H1 (cell line): ENCODE results near the gene SLC39A6. TPM values are rescaled to one million over a fixed set of nuclear protein-coding genes. Genes with fewer than 3 reads are reported as not detected.

Experiments used
- ATF2 ChIP-seq: IDR thresholded peaks from 2 replicates; pipeline ENCODE4 v1.6.1; 2012; ENCODE audit warnings: low read length, inconsistent platforms
- BACH1 ChIP-seq: IDR thresholded peaks from 2 replicates; pipeline ENCODE4 v1.6.1; 2012; ENCODE audit warnings: low read length, improper control_type of control experiment
- CBX5 ChIP-seq: fragments of 300-800, 300-1000 bp; sonication (generic); IDR thresholded peaks from 2 replicates; pipeline ENCODE4 v1.7.1; 2016; ENCODE audit warnings: antibody characterized with exemption, low read length, low read depth
- CREB1 ChIP-seq: IDR thresholded peaks from 2 replicates; pipeline ENCODE4 v1.6.1; 2012; ENCODE audit warnings: inconsistent platforms
- E2F6 ChIP-seq: IDR thresholded peaks from 2 replicates; pipeline ENCODE4 v1.6.1; 2012; ENCODE audit warnings: inconsistent platforms
- EGR1 ChIP-seq: IDR thresholded peaks from 2 replicates; pipeline ENCODE4 v1.6.1; 2011; ENCODE audit warnings: low read depth, low read length, borderline replicate concordance
- JUN ChIP-seq: IDR thresholded peaks from 2 replicates; pipeline ENCODE4 v1.6.1; 2011; ENCODE audit warnings: low read depth, mild to moderate bottlenecking, improper control_type of control experiment, low read length
- NANOG ChIP-seq: IDR thresholded peaks from 2 replicates; pipeline ENCODE4 v1.6.1; 2011; ENCODE audit warnings: low read length, low read depth, mild to moderate bottlenecking, inconsistent platforms; ENCODE audit not compliant: insufficient read depth, poor library complexity, severe bottlenecking
- NRF1 ChIP-seq: IDR thresholded peaks from 2 replicates; pipeline ENCODE4 v1.6.1; 2011; ENCODE audit warnings: mild to moderate bottlenecking, low read depth, low read length, improper control_type of control experiment
- POLR2AphosphoS5 ChIP-seq: IDR thresholded peaks from 2 replicates; pipeline ENCODE4 v1.6.1; 2011; ENCODE audit warnings: low read depth, low read length
- RAD21 ChIP-seq, 2 experiments: IDR thresholded peaks in 1 of 2; conservative IDR thresholded peaks in 1 of 2; 2 replicates each; pipeline ENCODE4 v1.6.1; 2011; ENCODE audit warnings: low read depth in 2 of 2, low read length in 2 of 2, improper control_type of control experiment in 1 of 2, inconsistent platforms in 1 of 2, mild to moderate bottlenecking in 1 of 2, moderate library complexity in 1 of 2
- SUZ12 ChIP-seq: fragments of 200-600 bp; sonication (generic); IDR thresholded peaks from 2 replicates; pipeline ENCODE4 v1.6.1; 2012; ENCODE audit warnings: mild to moderate bottlenecking, inconsistent platforms, low read length, moderate library complexity, mixed read lengths
- TAF7 ChIP-seq: optimal IDR thresholded peaks from 2 replicates; pipeline ENCODE3; 2011; ENCODE audit warnings: low read depth, mild to moderate bottlenecking, inconsistent platforms, low read length, moderate library complexity, borderline replicate concordance
- TBP ChIP-seq: IDR thresholded peaks from 2 replicates; pipeline ENCODE4 v1.6.1; 2011; ENCODE audit warnings: low read depth, low read length, improper control_type of control experiment
- TEAD4 ChIP-seq: IDR thresholded peaks from 2 replicates; pipeline ENCODE4 v1.6.1; 2012; ENCODE audit warnings: low read depth, low read length, inconsistent platforms, mixed read lengths
- ZNF274 ChIP-seq: IDR thresholded peaks from 2 replicates; pipeline ENCODE4 v1.7.0; 2012; ENCODE audit warnings: low read length, borderline replicate concordance; ENCODE audit errors: extremely low read depth
- polyA plus RNA-seq, 7 experiments: library from polyadenylated mRNA; depleted of rRNA in 3 of 7; stranded (reverse) in 5 of 7; unstranded in 2 of 7; fragments of >200 nt in 5 of 7; fragments of 200-250 nt in 2 of 7; gene quantifications; 1 replicate in 5 of 7; 2 replicates in 1 of 7; 4 replicates in 1 of 7; pipeline versions ENCODE4 v1.2.1 to v1.2.3, GENCODE V29; 2011 to 2013; ENCODE audit warnings: missing spikeins in 2 of 7, mixed read lengths in 2 of 7
- total RNA-seq: library from RNA; stranded (reverse); fragmentation: NEBNext Ultra II Directional; extraction: Animal tissue kit (Norgen Biotek cat#: 25700); gene quantifications from 2 replicates; pipeline ENCODE4 v1.2.1, GENCODE V29; 2021

Gene SLC39A6
- total and polyA plus RNA-seq, 2 of the 8 experiments (the other 6 are each of a cell fraction or from before 2014, with no cell fraction given), result 36.8 to 55.4 TPM

- TF ChIP-seq NRF1, result peak; percentile 90
- no peak for TF ChIP-seq RAD21 (IDR thresholded peaks at IDR 0.05 in 1 of 2, conservative IDR thresholded peaks at IDR 0.05 in 1 of 2; ENCODE audit: low read depth in 2 of 2, low read length in 2 of 2)
- TF ChIP-seq NANOG, result peak; percentile 79
- no peak for TF ChIP-seq SUZ12
- no peak for TF ChIP-seq ZNF274
- TF ChIP-seq POLR2AphosphoS5, result peak; percentile 69
- TF ChIP-seq TAF7, result peak; percentile 68
- peak; percentile 74 for TF ChIP-seq CREB1
- TF ChIP-seq ATF2, result no peak
- no peak for TF ChIP-seq CBX5
- TF ChIP-seq TEAD4, result 0 out of 2 replicates have a peak, but pooled peaks have one; percentile 9
- TF ChIP-seq JUN, result peak; percentile 63; the same call in 1 of the 2 replicates
- TF ChIP-seq EGR1, result peak; percentile 96
- no peak for TF ChIP-seq BACH1
- peak; percentile 93 for TF ChIP-seq E2F6
- peak; percentile 65; the same call in 1 of the 2 replicates for TF ChIP-seq TBP
Measured at GRCh38 chr18:36129300-36130038, at the start of gene SLC39A6, which contains the start of gene ELP2 (continued).
